ENCODE measurements around the gene NANOS2. TPM values are rescaled to one million over a fixed set of nuclear protein-coding genes. Genes with fewer than 3 reads are reported as not detected.

Gene NANOS2
- total and polyA plus RNA-seq, 2 of the 4 experiments (the other 2 are of a cell fraction), result not detected

- POLR2A ChIA-PET (ENCODE audit: unreplicated experiment), result no interaction called here
- Histone ChIP-seq H3K27ac (ENCODE audit: insufficient read depth, low read length) (no peak overlapping the region), H2BK20ac (ENCODE audit: low read depth, low read length) (no peak overlapping the region), H3K18ac (ENCODE audit: low read depth, low read length) (no peak overlapping the region), H2AFZ (replicated peaks; ENCODE audit: low read length, poor library complexity) (no peak overlapping the region), H3K9me1 (ENCODE audit: insufficient read depth, low read length) (no peaks in the 10 kb centered on the region), H4K91ac (ENCODE audit: insufficient read depth, low read depth, low read length) (no peak overlapping the region), H4K20me1 (ENCODE audit: insufficient read depth, low read length) (no peaks in the 10 kb centered on the region), H4K8ac (ENCODE audit: low read depth in 2 of 2, low read length in 2 of 2) (no peak overlapping the region), H3K23ac (ENCODE audit: low read depth, low read length) (no peak overlapping the region), H2BK120ac (ENCODE audit: low read depth, low read length) (no peak overlapping the region), H3K27me3 (ENCODE audit: control insufficient read depth, insufficient read depth, low read length) (peaks cover 30% of the 10 kb centered on the region), H3K4me3 (ENCODE audit: insufficient read depth, low read depth, low read length) (no peak overlapping the region), H2BK15ac (ENCODE audit: low read depth, low read length) (no peak overlapping the region), H4K5ac (ENCODE audit: low read depth, low read length) (no peak overlapping the region), H3K36me3 (ENCODE audit: control insufficient read depth, insufficient read depth, low read length) (no peaks in the 10 kb centered on the region), H3K9ac (ENCODE audit: low read depth, low read length) (no peak overlapping the region), H2BK5ac (ENCODE audit: low read depth, low read length, poor library complexity, severe bottlenecking) (no peak overlapping the region), H3K4me1 (ENCODE audit: control insufficient read depth, insufficient read depth, low read length) (peaks cover 4% of the 10 kb centered on the region; the same call in 1 of the 2 replicates), H3K56ac (ENCODE audit: extremely low read depth, insufficient read depth, low read length) (no peak overlapping the region), H3K4ac (ENCODE audit: low read depth, low read length) (no peak overlapping the region), H3K79me1 (ENCODE audit: low read depth in 1 of 2, low read length in 2 of 2) (no peaks in the 10 kb centered on the region), H3K4me2 (ENCODE audit: low read depth, low read length) (no peak overlapping the region), H2AK5ac (ENCODE audit: low read depth, low read length) (no peak overlapping the region), H3K14ac (replicated peaks; ENCODE audit: low read depth, low read length) (no peak overlapping the region), H2AK9ac (replicated peaks; ENCODE audit: low read depth, low read length, poor library complexity) (no peak overlapping the region), H3K9me3 (ENCODE audit: control insufficient read depth, insufficient read depth, low read length) (no peaks in the 10 kb centered on the region)
- CTCF ChIA-PET, result interaction anchor here (0.6 kb wide), 1 partner anchor 1211 kb away, joined by 3 read pairs; no protein-coding TSS in a partner anchor
- in situ Hi-C loops (cut with MboI; ENCODE audit: low sequenced_read_pairs), result no loop called here
- no peak for ATAC-seq (ENCODE audit: low read depth)
- dilution Hi-C loops (cut with HindIII; ENCODE audit: low sequenced_read_pairs, unreplicated experiment), result no loop called here
- intact Hi-C loops (cut with micrococcal nuclease), result no loop called here
- no peak for TF ChIP-seq SMC3 (IDR thresholded peaks at IDR 0.05; ENCODE audit: low read depth, low read length)
- TF ChIP-seq FOS (IDR thresholded peaks at IDR 0.05; ENCODE audit: low read depth, low read length), result no peak
- no peak for TF ChIP-seq NFE2L2 (IDR thresholded peaks at IDR 0.05; ENCODE audit: low read depth, low read length)
- no peak for TF ChIP-seq RCOR1 (IDR thresholded peaks at IDR 0.05; ENCODE audit: insufficient replicate concordance, low read length)
- no peak for TF ChIP-seq RFX5 (IDR thresholded peaks at IDR 0.05; ENCODE audit: low read depth, low read length)
- TF ChIP-seq BHLHE40 (IDR thresholded peaks at IDR 0.05; ENCODE audit: low read depth, low read length), result no peak
- TF ChIP-seq MXI1 (IDR thresholded peaks at IDR 0.05; ENCODE audit: borderline replicate concordance, low read depth, low read length), result no peak
- TF ChIP-seq USF2 (IDR thresholded peaks at IDR 0.05; ENCODE audit: low read depth, low read length), result no peak
- no peak for TF ChIP-seq ELK1 (IDR thresholded peaks at IDR 0.05; ENCODE audit: borderline replicate concordance, low read depth, low read length)
- TF ChIP-seq CTCF (conservative IDR thresholded peaks at IDR 0.05; ENCODE audit: low read depth, low read length), result no peak
- no peak for TF ChIP-seq POLR2A (IDR thresholded peaks at IDR 0.05; ENCODE audit: low read depth, low read length)
- TF ChIP-seq MAZ (IDR thresholded peaks at IDR 0.05; ENCODE audit: borderline replicate concordance, low read depth, low read length), result no peak
- no peak for TF ChIP-seq MAFK (IDR thresholded peaks at IDR 0.05; ENCODE audit: low read depth, low read length)
- TF ChIP-seq CHD1 (IDR thresholded peaks at IDR 0.05; ENCODE audit: low read depth, low read length), result no peak
- TF ChIP-seq CEBPB (IDR thresholded peaks at IDR 0.05; ENCODE audit: low read depth, low read length), result no peak
- no peak for TF ChIP-seq RAD21 (IDR thresholded peaks at IDR 0.05; ENCODE audit: low read length)
- no TSS peak for BruUV-seq (replicated peaks)
- no peak for DNase-seq
- WGBS, 2 experiments (ENCODE audit: extremely low coverage in 2 of 2, insufficient read length in 1 of 2), result no CpG with 5 or more reads among the region's 7 CpGs
Observed at GRCh38 chr19:45873219-45873772, 41.3 kb downstream of the NANOS2 start.
